Measurements from ENCODE around the gene ZNF674.
A peak's percentile ranks its signal among the peaks of the same experiment; 100 is the strongest.

ZNF674 gene

DNA sequence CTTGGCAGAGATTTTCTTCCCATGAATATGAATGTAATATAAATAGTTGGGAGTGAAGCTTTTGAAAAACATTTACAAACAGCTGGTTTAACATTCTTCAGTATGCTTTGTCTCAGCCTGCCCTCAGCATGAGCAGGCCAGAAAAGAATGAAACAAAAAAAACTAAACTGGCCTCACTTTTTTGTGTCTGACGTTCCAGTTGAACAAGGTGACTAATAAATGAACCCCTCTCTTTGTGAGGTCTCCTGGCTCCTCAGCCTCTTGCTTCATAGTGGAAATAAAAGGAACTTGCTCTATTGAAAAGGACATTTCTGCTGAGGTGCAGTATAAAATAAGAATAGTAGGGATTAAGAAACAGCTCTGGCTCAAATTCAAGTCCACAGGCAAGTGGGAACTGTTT, 37.7 kb upstream of the ZNF674 start:
- peak; percentile 64 for DNase-seq (ENCODE audit: low read depth)
- TF ChIP-seq, protein P1, sequence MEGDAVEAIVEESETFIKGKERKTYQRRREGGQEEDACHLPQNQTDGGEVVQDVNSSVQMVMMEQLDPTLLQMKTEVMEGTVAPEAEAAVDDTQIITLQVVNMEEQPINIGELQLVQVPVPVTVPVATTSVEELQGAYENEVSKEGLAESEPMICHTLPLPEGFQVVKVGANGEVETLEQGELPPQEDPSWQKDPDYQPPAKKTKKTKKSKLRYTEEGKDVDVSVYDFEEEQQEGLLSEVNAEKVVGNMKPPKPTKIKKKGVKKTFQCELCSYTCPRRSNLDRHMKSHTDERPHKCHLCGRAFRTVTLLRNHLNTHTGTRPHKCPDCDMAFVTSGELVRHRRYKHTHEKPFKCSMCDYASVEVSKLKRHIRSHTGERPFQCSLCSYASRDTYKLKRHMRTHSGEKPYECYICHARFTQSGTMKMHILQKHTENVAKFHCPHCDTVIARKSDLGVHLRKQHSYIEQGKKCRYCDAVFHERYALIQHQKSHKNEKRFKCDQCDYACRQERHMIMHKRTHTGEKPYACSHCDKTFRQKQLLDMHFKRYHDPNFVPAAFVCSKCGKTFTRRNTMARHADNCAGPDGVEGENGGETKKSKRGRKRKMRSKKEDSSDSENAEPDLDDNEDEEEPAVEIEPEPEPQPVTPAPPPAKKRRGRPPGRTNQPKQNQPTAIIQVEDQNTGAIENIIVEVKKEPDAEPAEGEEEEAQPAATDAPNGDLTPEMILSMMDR (IDR thresholded peaks at IDR 0.05; ENCODE audit: control insufficient read depth, insufficient read depth, low read depth, low read length, missing control alignments): no peak

DNA sequence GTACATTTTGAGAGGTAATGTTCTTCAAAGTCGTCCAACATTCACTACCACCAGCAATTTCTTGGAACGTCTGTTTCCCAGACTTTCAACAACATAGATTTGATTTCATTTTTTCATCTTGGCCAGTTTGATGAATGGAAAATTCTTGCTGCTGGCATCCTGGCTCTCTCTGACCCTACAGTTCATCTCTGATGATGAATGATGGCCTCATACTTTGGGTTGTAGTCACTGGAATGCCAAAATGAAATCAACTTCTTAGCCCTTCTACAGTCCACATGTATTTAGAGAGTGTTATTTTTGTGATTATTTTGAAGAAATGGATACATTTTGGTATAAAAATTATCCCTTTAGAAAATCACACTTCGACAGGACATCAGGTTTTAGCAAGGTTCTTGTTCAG, 37.1 kb upstream of the ZNF674 start:
- DNase-seq (ENCODE audit: low read depth): no peak
- H3K4me3 ChIP-seq (ENCODE audit: control insufficient read depth, low read depth, low read length): no peak overlapping the region
- TF ChIP-seq, protein P1 (IDR thresholded peaks at IDR 0.05; ENCODE audit: control insufficient read depth, insufficient read depth, low read depth, low read length, missing control alignments): no peak

More for the DNA sequence above, 37.7 kb upstream of the ZNF674 start:
- H3K4me3 ChIP-seq (ENCODE audit: control insufficient read depth, low read depth, low read length): no peak overlapping the region

DNA sequence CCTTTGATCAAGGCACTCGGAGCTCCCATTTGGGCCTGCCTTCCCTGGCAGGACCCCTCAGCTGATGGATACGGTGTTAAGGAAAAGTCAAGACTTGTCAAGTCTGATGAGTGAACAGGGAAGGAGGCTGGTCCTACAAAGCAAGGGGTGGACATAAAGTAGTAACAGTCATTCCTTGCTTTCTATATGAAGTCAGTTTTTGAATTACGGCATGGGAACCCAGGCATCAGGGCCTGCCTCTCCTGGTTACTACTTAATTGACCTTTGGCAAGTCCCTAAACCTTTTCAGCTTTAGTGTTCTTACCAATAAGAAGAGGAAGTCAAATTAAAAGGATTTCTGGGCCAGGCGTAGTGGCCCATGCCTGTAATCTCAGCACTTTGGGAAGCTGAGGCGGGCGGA, 35.4 kb upstream of the ZNF674 start:
- TF ChIP-seq, protein P1 (IDR thresholded peaks at IDR 0.05; ENCODE audit: control insufficient read depth, insufficient read depth, low read depth, low read length, missing control alignments): no peak
- no peak overlapping the region for H3K4me3 ChIP-seq (ENCODE audit: control insufficient read depth, low read depth, low read length)
- no peak for DNase-seq (ENCODE audit: low read depth)

- no peak overlapping the region for H3K4me3 ChIP-seq (ENCODE audit: control insufficient read depth, low read depth, low read length)
- no peak for DNase-seq (ENCODE audit: low read depth)
- TF ChIP-seq, protein P1 (IDR thresholded peaks at IDR 0.05; ENCODE audit: control insufficient read depth, insufficient read depth, low read depth, low read length, missing control alignments): no peak
Measured at GRCh38 chrX:46579250-46579649, 34.0 kb upstream of the ZNF674 start.

DNA sequence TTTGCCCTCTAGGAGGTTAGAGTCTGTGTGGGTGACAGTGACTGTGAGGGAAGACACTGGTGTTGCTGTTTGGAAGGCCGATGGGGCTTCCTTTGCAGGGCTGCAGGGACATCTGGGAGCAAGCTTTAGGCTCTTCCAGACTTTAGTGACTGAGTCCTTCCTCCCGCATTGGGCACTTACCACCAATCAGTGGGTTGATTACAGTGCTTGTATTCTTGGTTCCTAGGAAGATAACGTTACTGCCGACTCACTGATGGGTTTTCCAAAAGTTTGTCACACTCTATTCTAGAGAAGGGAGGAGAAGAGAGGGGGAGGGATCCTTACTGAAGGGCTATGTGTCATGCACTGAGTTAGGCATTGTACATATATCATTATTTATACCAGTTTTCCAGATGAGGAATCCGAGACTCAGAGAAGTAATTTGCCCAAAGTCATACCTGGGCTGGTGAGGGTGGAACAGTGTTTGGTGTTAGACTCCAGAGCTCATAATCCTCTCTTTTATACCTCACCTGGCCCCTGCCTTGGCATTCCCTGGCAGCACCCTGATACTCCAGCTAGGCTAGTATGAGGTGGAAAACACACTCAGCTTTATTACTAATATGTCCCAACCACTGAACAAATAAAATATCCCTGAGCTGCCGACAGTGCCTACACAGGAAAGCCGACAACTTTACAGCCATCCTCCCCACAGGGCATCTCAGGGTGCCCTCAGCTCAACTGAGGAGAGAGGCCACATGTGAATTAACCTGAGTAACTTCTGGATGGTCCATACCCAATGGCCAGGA, 32.2 kb upstream of the ZNF674 start:
- TF ChIP-seq, protein P1 (IDR thresholded peaks at IDR 0.05; ENCODE audit: control insufficient read depth, insufficient read depth, low read depth, low read length, missing control alignments): no peak
- H3K4me3 ChIP-seq (ENCODE audit: control insufficient read depth, low read depth, low read length): no peak overlapping the region
- DNase-seq (ENCODE audit: low read depth): no peak

GRCh38 chrX:46576458-46576857, 31.2 kb upstream of the ZNF674 start:
- TF ChIP-seq, protein P1 (IDR thresholded peaks at IDR 0.05; ENCODE audit: control insufficient read depth, insufficient read depth, low read depth, low read length, missing control alignments): no peak
- DNase-seq (ENCODE audit: low read depth): no peak
- no peak overlapping the region for H3K4me3 ChIP-seq (ENCODE audit: control insufficient read depth, low read depth, low read length)
